Effector memory CD8-positive, alpha-beta T cell (primary cell): ENCODE results near the gene KCNJ11.

Source experiments
- ATAC-seq: fragments of 150-1000 bp; cut with Tn5 transposase; replicated peaks from 2 replicates; pipeline ENCODE4 v1.10.0; 2021; ENCODE audit warnings: mild to moderate bottlenecking, moderate library complexity
- DNase-seq, 3 experiments: peaks; one replicate each; pipeline ENCODE4 v3.0.0; 2021
- H3K27ac Mint-ChIP-seq, 2 donors: one replicate each; pipeline ENCODE4 v1.8.0; 2022; ENCODE audit warnings: mild to moderate bottlenecking in 2 of 2, mixed read lengths in 2 of 2, moderate library complexity in 2 of 2
- H3K27me3 Mint-ChIP-seq, 2 donors: one replicate each; pipeline ENCODE4 v1.8.0; 2022; ENCODE audit warnings: mixed read lengths in 2 of 2
- H3K36me3 Mint-ChIP-seq: one replicate; pipeline ENCODE4 v1.8.0; 2022; ENCODE audit warnings: mild to moderate bottlenecking, moderate library complexity, mixed read lengths; ENCODE audit not compliant: insufficient read depth
- H3K4me1 Mint-ChIP-seq, 2 donors: one replicate each; pipeline ENCODE4 v1.8.0; 2022; ENCODE audit warnings: low read depth in 2 of 2, mixed read lengths in 2 of 2
- H3K4me3 Mint-ChIP-seq, 2 donors: one replicate each; pipeline ENCODE4 v1.8.0; 2022; ENCODE audit warnings: mild to moderate bottlenecking in 2 of 2, mixed read lengths in 2 of 2, moderate library complexity in 2 of 2
- H3K9me3 Mint-ChIP-seq, 2 donors: one replicate each; pipeline ENCODE4 v1.8.0; 2022; ENCODE audit warnings: mixed read lengths in 2 of 2

Gene KCNJ11

GRCh38 chr11:17415523-17416104, 27.2 kb upstream of the KCNJ11 start:
- no peaks in the 10 kb centered on the region for H3K4me1 Mint-ChIP-seq
- peaks cover 60 to 93% of the 10 kb centered on the region in 2 donors for H3K27me3 Mint-ChIP-seq
- H3K4me3 Mint-ChIP-seq = no peak overlapping the region
- DNase-seq = no peak
- H3K27ac Mint-ChIP-seq = no peak overlapping the region
- ATAC-seq = no peak
- H3K36me3 Mint-ChIP-seq = peaks cover 2% of the 10 kb centered on the region
- H3K9me3 Mint-ChIP-seq = no peaks in the 10 kb centered on the region

DNA sequence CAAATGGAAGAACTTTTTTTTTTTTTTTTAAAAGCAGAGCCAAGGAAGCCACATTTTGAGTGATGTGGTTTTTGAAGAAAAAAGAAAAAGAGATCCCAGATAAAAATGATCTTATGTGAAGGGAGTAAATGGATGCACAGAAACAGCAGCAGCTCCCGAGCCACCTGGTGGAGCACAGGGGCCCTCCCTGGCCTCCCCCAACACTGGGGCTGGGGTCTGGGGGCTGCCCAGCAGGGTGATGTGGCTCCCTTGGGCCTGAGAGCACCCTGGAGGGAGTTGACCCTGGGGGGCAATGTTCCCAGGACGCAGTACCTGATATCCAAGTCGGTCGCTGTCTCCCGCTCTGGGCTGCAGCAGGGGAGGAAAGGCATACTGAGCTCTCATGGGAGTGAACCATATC, 26.5 kb upstream of the KCNJ11 start:
- no peak overlapping the region for H3K4me3 Mint-ChIP-seq
- peaks cover 60 to 87% of the 10 kb centered on the region in 2 donors for H3K27me3 Mint-ChIP-seq
- no peaks in the 10 kb centered on the region for H3K9me3 Mint-ChIP-seq
- no peak for DNase-seq
- ATAC-seq = no peak
- H3K4me1 Mint-ChIP-seq = no peaks in the 10 kb centered on the region
- no peak overlapping the region for H3K27ac Mint-ChIP-seq
- peaks cover 2% of the 10 kb centered on the region for H3K36me3 Mint-ChIP-seq

DNA sequence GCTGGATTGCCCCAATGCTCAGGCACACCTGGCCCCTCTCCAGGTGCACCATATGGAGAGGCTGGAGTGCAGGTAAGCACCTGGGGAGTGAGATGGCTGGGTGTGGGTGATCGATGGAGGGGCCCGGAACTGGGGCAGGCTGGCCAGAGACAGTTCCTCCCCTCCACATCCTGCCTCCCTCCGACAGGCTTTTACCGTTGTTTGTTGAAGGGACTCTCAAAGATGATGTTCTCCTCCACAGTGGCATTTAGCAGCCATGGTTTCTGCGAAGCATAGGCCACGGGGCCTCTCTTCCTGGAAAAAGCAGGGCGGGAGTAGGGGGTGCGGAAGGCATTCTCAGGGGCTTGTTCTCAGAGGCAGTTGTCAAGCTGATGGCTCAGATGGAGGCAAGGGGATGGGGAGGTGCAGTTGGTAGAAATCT, 25.9 kb upstream of the KCNJ11 start:
- DNase-seq = no peak
- H3K4me1 Mint-ChIP-seq = no peaks in the 10 kb centered on the region
- H3K9me3 Mint-ChIP-seq = no peaks in the 10 kb centered on the region
- H3K27ac Mint-ChIP-seq = no peak overlapping the region
- H3K27me3 Mint-ChIP-seq = peaks cover 53 to 80% of the 10 kb centered on the region in 2 donors
- H3K36me3 Mint-ChIP-seq = peaks cover 2% of the 10 kb centered on the region
- ATAC-seq = no peak
- no peak overlapping the region for H3K4me3 Mint-ChIP-seq

- ATAC-seq = no peak
- no peaks in the 10 kb centered on the region for H3K4me1 Mint-ChIP-seq
- H3K27ac Mint-ChIP-seq = no peak overlapping the region
- no peak for DNase-seq
- H3K9me3 Mint-ChIP-seq = no peaks in the 10 kb centered on the region
- H3K4me3 Mint-ChIP-seq = no peak overlapping the region
- H3K36me3 Mint-ChIP-seq = peaks cover 2% of the 10 kb centered on the region
- peaks cover 46 to 74% of the 10 kb centered on the region in 2 donors for H3K27me3 Mint-ChIP-seq
Measured at GRCh38 chr11:17413414-17414316, 25.2 kb upstream of the KCNJ11 start.

- no peak overlapping the region for H3K27ac Mint-ChIP-seq
- H3K36me3 Mint-ChIP-seq = peaks cover 2% of the 10 kb centered on the region
- no peak for ATAC-seq
- no peak overlapping the region for H3K4me3 Mint-ChIP-seq
- peaks cover 39 to 63% of the 10 kb centered on the region in 2 donors for H3K27me3 Mint-ChIP-seq
- no peak for DNase-seq
- H3K4me1 Mint-ChIP-seq = no peaks in the 10 kb centered on the region
- no peaks in the 10 kb centered on the region for H3K9me3 Mint-ChIP-seq
Measured at GRCh38 chr11:17412488-17413180, 24.2 kb upstream of the KCNJ11 start.

- no peaks in the 10 kb centered on the region for H3K9me3 Mint-ChIP-seq
- H3K27me3 Mint-ChIP-seq = peaks cover 27 to 51% of the 10 kb centered on the region in 2 donors
- no peak overlapping the region for H3K27ac Mint-ChIP-seq
- no peak overlapping the region for H3K4me3 Mint-ChIP-seq
- peaks cover 2% of the 10 kb centered on the region for H3K36me3 Mint-ChIP-seq
- H3K4me1 Mint-ChIP-seq = no peaks in the 10 kb centered on the region
- no peak for ATAC-seq
- no peak for DNase-seq
Measured at GRCh38 chr11:17411418-17411817, 23.0 kb upstream of the KCNJ11 start.

GRCh38 chr11:17410606-17411379, 22.3 kb upstream of the KCNJ11 start:
- Mint-ChIP-seq H3K27ac (no peak overlapping the region), H3K36me3 (peaks cover 2% of the 10 kb centered on the region), H3K4me1 (no peaks in the 10 kb centered on the region), H3K27me3 (peaks cover 23 to 50% of the 10 kb centered on the region in 2 donors), H3K4me3 (no peak overlapping the region), H3K9me3 (no peaks in the 10 kb centered on the region)
- DNase-seq = no peak
- no peak for ATAC-seq

- Mint-ChIP-seq H3K4me1 (no peaks in the 10 kb centered on the region), H3K36me3 (peaks cover 2% of the 10 kb centered on the region), H3K27ac (no peak overlapping the region), H3K4me3 (no peak overlapping the region), H3K9me3 (no peaks in the 10 kb centered on the region), H3K27me3 (peaks cover 12 to 29% of the 10 kb centered on the region in 2 donors)
- no peak for DNase-seq
- ATAC-seq = no peak
Measured at GRCh38 chr11:17408641-17409040, 20.2 kb upstream of the KCNJ11 start.

DNA sequence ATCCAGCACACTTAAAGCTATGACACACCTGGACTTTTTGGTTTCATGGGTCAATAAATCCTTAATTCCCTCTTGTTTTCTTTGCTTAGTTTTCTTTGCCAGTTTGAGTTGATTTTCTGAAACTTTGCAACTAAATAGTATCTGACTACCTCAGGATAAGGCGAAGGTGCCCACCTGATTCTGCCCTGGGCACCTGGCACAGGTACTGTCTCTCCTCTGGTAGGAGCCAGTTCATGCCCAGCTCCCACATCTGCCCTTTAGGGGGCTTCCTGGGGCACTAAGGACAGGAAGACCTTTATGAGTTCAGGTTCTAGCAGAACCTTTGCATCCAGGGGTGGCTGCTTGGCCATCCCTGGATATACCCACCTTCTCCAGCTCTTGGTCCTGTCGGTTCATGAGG, 19.6 kb upstream of the KCNJ11 start:
- Mint-ChIP-seq H3K4me1 (no peaks in the 10 kb centered on the region), H3K9me3 (no peaks in the 10 kb centered on the region), H3K27me3 (peaks cover 6 to 23% of the 10 kb centered on the region in 2 donors), H3K27ac (no peak overlapping the region), H3K4me3 (no peak overlapping the region), H3K36me3 (no peaks in the 10 kb centered on the region)
- DNase-seq (no peak), ATAC-seq (no peak)

- H3K4me3 Mint-ChIP-seq = no peak overlapping the region
- H3K4me1 Mint-ChIP-seq = no peaks in the 10 kb centered on the region
- H3K27ac Mint-ChIP-seq = peak overlapping the region in 1 of 2 donors; percentile 42
- no peaks in the 10 kb centered on the region for H3K9me3 Mint-ChIP-seq
- no peak for DNase-seq
- no peak for ATAC-seq
- no peaks in the 10 kb centered on the region for H3K36me3 Mint-ChIP-seq
- peaks cover under 1 to 18% of the 10 kb centered on the region in 2 donors for H3K27me3 Mint-ChIP-seq
Measured at GRCh38 chr11:17407575-17407974, 19.1 kb upstream of the KCNJ11 start.

- no peak for ATAC-seq
- Mint-ChIP-seq H3K9me3 (no peaks in the 10 kb centered on the region), H3K27ac (no peak overlapping the region), H3K27me3 (peaks cover 0 to 10% of the 10 kb centered on the region in 2 donors), H3K4me3 (no peak overlapping the region), H3K36me3 (no peaks in the 10 kb centered on the region), H3K4me1 (no peaks in the 10 kb centered on the region)
- DNase-seq = no peak
Measured at GRCh38 chr11:17406818-17407149, 18.3 kb upstream of the KCNJ11 start.

- Mint-ChIP-seq H3K27ac (no peak overlapping the region), H3K27me3 (peaks cover 0 to 5% of the 10 kb centered on the region in 2 donors), H3K9me3 (no peaks in the 10 kb centered on the region), H3K36me3 (no peaks in the 10 kb centered on the region), H3K4me3 (no peak overlapping the region), H3K4me1 (no peaks in the 10 kb centered on the region)
- ATAC-seq = no peak
- no peak for DNase-seq
Measured at GRCh38 chr11:17406082-17406817, 17.8 kb upstream of the KCNJ11 start.
